ENCODE measurements around the gene RNPC3.

Gene RNPC3

GRCh38 chr1:103529746-103530145 lies 4.2 kb downstream of the RNPC3 start:
- TF ChIP-seq ZNF629 (tag by site-specific recombination; IDR thresholded peaks at IDR 0.05) (no peak), ZNF335 (tag by site-specific recombination; conservative IDR thresholded peaks at IDR 0.05) (no peak), ZNF624 (tag by site-specific recombination; IDR thresholded peaks at IDR 0.05) (no peak), ZFP3 (tag by site-specific recombination; IDR thresholded peaks at IDR 0.05; ENCODE audit: low read depth) (no peak), SCRT2 (tag by site-specific recombination; IDR thresholded peaks at IDR 0.05) (peak; percentile 52)
- no peak overlapping the region for H3K27ac ChIP-seq (ENCODE audit: extremely low read depth, low read depth, low read length)
- ChIA-PET CTCF (no interaction called here), POLR2A (no interaction called here)
- peaks cover 0 to 43% of the 10 kb centered on the region in 2 experiments; a peak in 2 of 3 replicates for H3K36me3 ChIP-seq (ENCODE audit: control insufficient read depth in 2 of 2, insufficient read depth in 1 of 2, low read length in 2 of 2)
- H3K4me1 ChIP-seq (ENCODE audit: control insufficient read depth, insufficient read depth, low read length): no peaks in the 10 kb centered on the region
- no peaks in the 10 kb centered on the region for H3K9me3 ChIP-seq (ENCODE audit: control insufficient read depth, insufficient read depth, low read depth, low read length)
- H3K4me3 ChIP-seq (ENCODE audit: low read depth, low read length): no peak overlapping the region

GRCh38 chr1:103538226-103538625 lies 12.7 kb downstream of the RNPC3 start:
- Histone ChIP-seq H3K4me1 (ENCODE audit: control insufficient read depth, insufficient read depth, low read length) (no peaks in the 10 kb centered on the region), H3K36me3 (ENCODE audit: control insufficient read depth in 2 of 2, insufficient read depth in 1 of 2, low read length in 2 of 2) (peaks cover 31 to 77% of the 10 kb centered on the region in 2 experiments), H3K4me3 (ENCODE audit: low read depth, low read length) (no peak overlapping the region), H3K9me3 (ENCODE audit: control insufficient read depth, insufficient read depth, low read depth, low read length) (no peaks in the 10 kb centered on the region), H3K27ac (ENCODE audit: extremely low read depth, low read depth, low read length) (no peak overlapping the region)
- no peak for TF ChIP-seq ZNF610 (tag by site-specific recombination; IDR thresholded peaks at IDR 0.05; ENCODE audit: borderline replicate concordance)
- no peak for TF ChIP-seq ZNF510 (tag by site-specific recombination; IDR thresholded peaks at IDR 0.05; ENCODE audit: insufficient replicate concordance)
- no peak for TF ChIP-seq ZNF239 (tag by site-specific recombination; IDR thresholded peaks at IDR 0.05)
- TF ChIP-seq ZNF473 (tag by site-specific recombination; IDR thresholded peaks at IDR 0.05): no peak
- no peak for TF ChIP-seq ZBTB17 (tag by site-specific recombination; IDR thresholded peaks at IDR 0.05)
- no peak for TF ChIP-seq ZNF223 (tag by site-specific recombination; IDR thresholded peaks at IDR 0.05)
- POLR2A ChIA-PET: no interaction called here
- CTCF ChIA-PET: no interaction called here

- no peak for TF ChIP-seq ZNF391 (tag by site-specific recombination; IDR thresholded peaks at IDR 0.05; ENCODE audit: borderline replicate concordance, low read depth)
- no peak for TF ChIP-seq MZF1 (tag by site-specific recombination; IDR thresholded peaks at IDR 0.05; ENCODE audit: borderline replicate concordance)
- no peak for TF ChIP-seq ZNF175 (tag by site-specific recombination; IDR thresholded peaks at IDR 0.05)
- TF ChIP-seq ZNF518A (tag by site-specific recombination; conservative IDR thresholded peaks at IDR 0.05; ENCODE audit: low read depth): no peak
- no peak overlapping the region for H3K4me3 ChIP-seq (ENCODE audit: low read depth, low read length)
- CTCF ChIA-PET: no interaction called here
- peaks cover 36 to 79% of the 10 kb centered on the region in 2 experiments for H3K36me3 ChIP-seq (ENCODE audit: control insufficient read depth in 2 of 2, insufficient read depth in 1 of 2, low read length in 2 of 2)
- H3K9me3 ChIP-seq (ENCODE audit: control insufficient read depth, insufficient read depth, low read depth, low read length): no peaks in the 10 kb centered on the region
- POLR2A ChIA-PET: no interaction called here
- no peak overlapping the region for H3K27ac ChIP-seq (ENCODE audit: extremely low read depth, low read depth, low read length)
- H3K4me1 ChIP-seq (ENCODE audit: control insufficient read depth, insufficient read depth, low read length): no peaks in the 10 kb centered on the region
These were observed 15.9 kb downstream of the RNPC3 start for GRCh38 chr1:103541431-103541830.

DNA sequence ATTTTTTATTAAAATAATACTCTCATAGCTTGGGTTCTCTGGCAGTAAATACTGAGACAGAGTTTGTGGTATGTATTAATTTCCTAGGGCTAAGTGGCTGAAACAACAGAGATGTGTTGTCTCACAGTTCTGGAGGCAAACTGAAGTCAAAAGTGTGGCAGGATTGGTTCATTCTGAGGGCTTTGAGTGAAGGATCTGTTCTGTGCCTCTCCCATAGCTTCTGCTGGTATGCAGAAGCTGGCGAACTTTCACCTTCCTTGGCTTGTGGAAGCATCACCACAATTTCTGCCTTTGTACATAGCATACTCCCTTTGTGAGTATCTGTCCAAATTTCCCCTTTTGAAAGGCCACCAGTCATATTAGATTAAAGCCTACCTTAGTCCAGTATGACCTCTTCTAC lies 21.0 kb downstream of the RNPC3 start:
- peaks cover 37 to 77% of the 10 kb centered on the region in 2 experiments for H3K36me3 ChIP-seq (ENCODE audit: control insufficient read depth in 2 of 2, insufficient read depth in 1 of 2, low read length in 2 of 2)
- no peaks in the 10 kb centered on the region for H3K4me1 ChIP-seq (ENCODE audit: control insufficient read depth, insufficient read depth, low read length)
- no peak overlapping the region for H3K4me3 ChIP-seq (ENCODE audit: low read depth, low read length)
- CTCF ChIA-PET: no interaction called here
- H3K27ac ChIP-seq (ENCODE audit: extremely low read depth, low read depth, low read length): no peak overlapping the region
- POLR2A ChIA-PET: no interaction called here
- no peaks in the 10 kb centered on the region for H3K9me3 ChIP-seq (ENCODE audit: control insufficient read depth, insufficient read depth, low read depth, low read length)
- TF ChIP-seq ZNF114 (tag by site-specific recombination; IDR thresholded peaks at IDR 0.05): no peak
- TF ChIP-seq ZNF24 (tag by site-specific recombination; IDR thresholded peaks at IDR 0.05): no peak
- no peak for TF ChIP-seq ZNF223 (tag by site-specific recombination; IDR thresholded peaks at IDR 0.05)
- TF ChIP-seq ZNF623 (tag by site-specific recombination; IDR thresholded peaks at IDR 0.05): no peak
- TF ChIP-seq ZNF302 (tag by site-specific recombination; IDR thresholded peaks at IDR 0.05; ENCODE audit: low read depth): no peak
- TF ChIP-seq, protein P1, sequence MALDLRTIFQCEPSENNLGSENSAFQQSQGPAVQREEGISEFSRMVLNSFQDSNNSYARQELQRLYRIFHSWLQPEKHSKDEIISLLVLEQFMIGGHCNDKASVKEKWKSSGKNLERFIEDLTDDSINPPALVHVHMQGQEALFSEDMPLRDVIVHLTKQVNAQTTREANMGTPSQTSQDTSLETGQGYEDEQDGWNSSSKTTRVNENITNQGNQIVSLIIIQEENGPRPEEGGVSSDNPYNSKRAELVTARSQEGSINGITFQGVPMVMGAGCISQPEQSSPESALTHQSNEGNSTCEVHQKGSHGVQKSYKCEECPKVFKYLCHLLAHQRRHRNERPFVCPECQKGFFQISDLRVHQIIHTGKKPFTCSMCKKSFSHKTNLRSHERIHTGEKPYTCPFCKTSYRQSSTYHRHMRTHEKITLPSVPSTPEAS (tag by site-specific recombination; IDR thresholded peaks at IDR 0.05): no peak
- TF ChIP-seq GLI2 (tag by site-specific recombination; IDR thresholded peaks at IDR 0.05; ENCODE audit: borderline replicate concordance, low read depth): no peak
- TF ChIP-seq ZNF214 (tag by site-specific recombination; IDR thresholded peaks at IDR 0.05; ENCODE audit: borderline replicate concordance): no peak
- TF ChIP-seq TRIM28 (IDR thresholded peaks at IDR 0.05; ENCODE audit: borderline replicate concordance, low read length): no peak
- TF ChIP-seq SP7 (tag by site-specific recombination; IDR thresholded peaks at IDR 0.05): no peak

All from HEK293 (cell line).